Natural killer cell (primary cell): Measurements from ENCODE around the gene SLC22A17. TPM values are rescaled to one million over a fixed set of nuclear protein-coding genes. Genes with fewer than 3 reads are reported as not detected.

Source experiments
- ATAC-seq, 3 donors: fragments of 150-1000 bp in 2 of 3; fragments of 200-7000 bp in 1 of 3; cut with Tn5 transposase; 1 replicate in 1 of 3; 2 replicates in 2 of 3; pipeline ENCODE4 v1.10.0; 2021; ENCODE audit warnings: mild to moderate bottlenecking in 2 of 3, moderate library complexity in 2 of 3
- DNase-seq, 2 donors: peaks; one replicate each; pipeline versions ENCODE4 v3.0.0 to v3.0.0-alpha.2; 2013 to 2021; ENCODE audit warnings: mixed read lengths in 1 of 2
- H3K27ac ChIP-seq: one replicate; pipeline ENCODE4 v1.5.1; 2013; ENCODE audit warnings: mild to moderate bottlenecking, low read length
- H3K27me3 ChIP-seq: one replicate; pipeline ENCODE4 v1.6.1; 2013; ENCODE audit warnings: low read length; ENCODE audit not compliant: control insufficient read depth, insufficient read depth
- H3K36me3 ChIP-seq: one replicate; pipeline ENCODE4 v1.6.1; 2013; ENCODE audit warnings: low read length; ENCODE audit not compliant: control insufficient read depth, insufficient read depth
- H3K4me1 ChIP-seq: one replicate; pipeline ENCODE4 v1.6.1; 2013; ENCODE audit warnings: low read length; ENCODE audit not compliant: control insufficient read depth, insufficient read depth
- H3K4me3 ChIP-seq: one replicate; pipeline ENCODE4 v1.5.1; 2013; ENCODE audit warnings: low read length
- H3K9me3 ChIP-seq: one replicate; pipeline ENCODE4 v1.6.1; 2013; ENCODE audit warnings: low read length; ENCODE audit not compliant: control insufficient read depth, insufficient read depth
- H3K27ac Mint-ChIP-seq, 2 donors: one replicate each; pipeline ENCODE4 v1.8.0; 2022; ENCODE audit warnings: mild to moderate bottlenecking in 2 of 2, mixed read lengths in 2 of 2, moderate library complexity in 1 of 2
- H3K27me3 Mint-ChIP-seq, 2 donors: one replicate each; pipeline ENCODE4 v1.8.0; 2022; ENCODE audit warnings: low read depth in 2 of 2, mixed read lengths in 2 of 2
- H3K36me3 Mint-ChIP-seq: one replicate; pipeline ENCODE4 v1.8.0; 2022; ENCODE audit warnings: mixed read lengths
- H3K4me1 Mint-ChIP-seq, 2 donors: one replicate each; pipeline ENCODE4 v1.8.0; 2022; ENCODE audit warnings: mixed read lengths in 2 of 2
- H3K4me3 Mint-ChIP-seq: one replicate; pipeline ENCODE4 v1.8.0; 2022; ENCODE audit warnings: mild to moderate bottlenecking, moderate library complexity, mixed read lengths
- H3K9me3 Mint-ChIP-seq, 2 donors: one replicate each; pipeline ENCODE4 v1.8.0; 2022; ENCODE audit warnings: mixed read lengths in 2 of 2
- CTCF ChIP-seq: fragments of 200-600 bp; IDR thresholded peaks from one replicate; pipeline ENCODE4 v1.8.0; 2022; ENCODE audit warnings: antibody characterized with exemption
- WGBS: methylation state at CpG from one replicate; pipeline ENCODE4 v1.1.7; 2013; ENCODE audit warnings: missing lambda C conversion rate; ENCODE audit not compliant: insufficient coverage; 5-methylcytosine and 5-hydroxymethylcytosine counted together
- intact Hi-C: fragments of 100-400 bp; cut with micrococcal nuclease; formaldehyde crosslinking; loops from one replicate; pipeline ENCODE4 v1.14.2; 2022
- total RNA-seq, 4 donors: library from RNA; stranded (reverse); fragments of 120-200 nt in 1 of 4; gene quantifications; one replicate each; pipeline versions ENCODE4 v1.2.3 to v1.2.4, GENCODE V29; 2013 to 2022

The SLC22A17 gene
- total RNA-seq, 3 donors from 2014 or later (not counting 1 experiment from before 2014, with no cell fraction given), result 0.28 to 1.00 TPM; not detected in 1

- Mint-ChIP-seq H3K27me3 (peaks cover 6 to 7% of the 10 kb centered on the region in 2 donors), H3K36me3 (no peaks in the 10 kb centered on the region), H3K4me1 (no peaks in the 10 kb centered on the region), H3K4me3 (no peak overlapping the region), H3K9me3 (no peaks in the 10 kb centered on the region), H3K27ac (no peak overlapping the region)
- Histone ChIP-seq H3K9me3 (no peaks in the 10 kb centered on the region), H3K27me3 (no peaks in the 10 kb centered on the region), H3K4me1 (no peaks in the 10 kb centered on the region), H3K4me3 (no peak overlapping the region), H3K36me3 (no peaks in the 10 kb centered on the region), H3K27ac (no peak overlapping the region)
- ATAC-seq (no peak), DNase-seq (no peak)
- intact Hi-C loops, result no loop called here
- TF ChIP-seq CTCF, result no peak
- 90% methylated on average over 21 of the region's 21 CpGs for WGBS
Observed at GRCh38 chr14:23375527-23376251, 23.0 kb upstream of the SLC22A17 start.

GRCh38 chr14:23373041-23373440, 20.4 kb upstream of the SLC22A17 start:
- H3K27ac Mint-ChIP-seq, result no peak overlapping the region
- Histone ChIP-seq H3K36me3 (no peaks in the 10 kb centered on the region), H3K4me1 (no peaks in the 10 kb centered on the region), H3K9me3 (no peaks in the 10 kb centered on the region), H3K27ac (no peak overlapping the region), H3K4me3 (no peak overlapping the region), H3K27me3 (no peaks in the 10 kb centered on the region)
- intact Hi-C loops, result no loop called here
- 92% methylated on average over 3 of the region's 3 CpGs for WGBS
- no peaks in the 10 kb centered on the region for H3K36me3 Mint-ChIP-seq
- DNase-seq (no peak), ATAC-seq (no peak)
- peaks cover 13 to 15% of the 10 kb centered on the region in 2 donors for H3K27me3 Mint-ChIP-seq
- no peaks in the 10 kb centered on the region for H3K4me1 Mint-ChIP-seq
- TF ChIP-seq CTCF, result no peak
- no peaks in the 10 kb centered on the region for H3K9me3 Mint-ChIP-seq
- H3K4me3 Mint-ChIP-seq, result no peak overlapping the region

- H3K36me3 ChIP-seq, result no peaks in the 10 kb centered on the region
- H3K9me3 Mint-ChIP-seq, result no peaks in the 10 kb centered on the region
- H3K27me3 ChIP-seq, result no peaks in the 10 kb centered on the region
- intact Hi-C loops, result no loop called here
- no peak for ATAC-seq
- no peak within 1 kb of the TSS for H3K4me3 ChIP-seq
- TF ChIP-seq CTCF, result no peak
- 73% methylated on average over 2 of the region's 2 CpGs for WGBS
- H3K4me1 ChIP-seq, result no peaks in the 10 kb centered on the region
- no peak within 1 kb of the TSS for H3K27ac Mint-ChIP-seq
- H3K4me3 Mint-ChIP-seq, result no peak within 1 kb of the TSS
- DNase-seq, result no peak
- peaks cover 15 to 19% of the 10 kb centered on the region in 2 donors for H3K27me3 Mint-ChIP-seq
- H3K27ac ChIP-seq, result no peak within 1 kb of the TSS
- H3K9me3 ChIP-seq, result no peaks in the 10 kb centered on the region
- H3K36me3 Mint-ChIP-seq, result no peaks in the 10 kb centered on the region
- H3K4me1 Mint-ChIP-seq, result no peaks in the 10 kb centered on the region
Observed at GRCh38 chr14:23372509-23372908, 19.8 kb upstream of the SLC22A17 start, which contains the start of gene IL25. TSS of gene IL25 (plus strand) at chr14:23372809.

GRCh38 chr14:23371865-23372264, 19.2 kb upstream of the SLC22A17 start:
- no peak overlapping the region for H3K27ac Mint-ChIP-seq
- H3K4me1 Mint-ChIP-seq, result no peaks in the 10 kb centered on the region
- no peaks in the 10 kb centered on the region for H3K9me3 Mint-ChIP-seq

More at GRCh38 chr14:23371865-23372264, 19.2 kb upstream of the SLC22A17 start:
- Histone ChIP-seq H3K27ac (no peak overlapping the region), H3K27me3 (no peaks in the 10 kb centered on the region), H3K9me3 (no peaks in the 10 kb centered on the region), H3K36me3 (no peaks in the 10 kb centered on the region), H3K4me3 (no peak overlapping the region), H3K4me1 (no peaks in the 10 kb centered on the region)
- intact Hi-C loops, result no loop called here
- DNase-seq (no peak), ATAC-seq (no peak)
- 84% methylated on average over 1 of the region's 1 CpG for WGBS
- Mint-ChIP-seq H3K27me3 (peaks cover 20 to 25% of the 10 kb centered on the region in 2 donors), H3K36me3 (no peaks in the 10 kb centered on the region), H3K4me3 (no peak overlapping the region)
- no peak for TF ChIP-seq CTCF
